Measurements from ENCODE around the gene NMRK1. TPM values are rescaled to one million over a fixed set of nuclear protein-coding genes. Genes with fewer than 3 reads are reported as not detected.

The NMRK1 gene
- polyA plus RNA-seq, 3 donors, result 4.3 to 9.8 (median 9.3) TPM

DNA sequence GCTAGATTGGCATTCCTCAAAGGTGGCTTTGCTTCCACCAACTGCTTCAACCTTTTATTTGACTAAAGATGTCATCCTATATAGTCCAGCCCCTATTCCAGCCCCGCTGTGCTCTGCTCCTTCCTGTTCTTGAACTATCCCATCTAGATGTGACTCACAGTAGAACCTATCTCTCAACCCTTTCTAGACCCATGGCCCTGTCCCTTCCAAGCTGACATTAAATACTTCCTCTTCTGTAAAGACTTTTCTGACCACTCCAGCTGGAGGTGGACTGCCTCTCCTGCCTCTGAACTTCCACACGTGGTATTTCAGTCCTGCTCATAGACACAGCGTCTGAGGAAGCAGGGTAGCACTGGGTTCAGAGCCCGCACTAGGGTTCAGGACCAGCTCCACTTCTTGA is 32.7 kb upstream of the NMRK1 start:
- peak in 1 of 3 donors; percentile 11 for DNase-seq
- Histone ChIP-seq H3K4me1 (ENCODE audit: control insufficient read depth in 1 of 2, insufficient read depth in 2 of 2, low read length in 2 of 2) (peaks cover 3 to 8% of the 10 kb centered on the region in 2 donors), H3K9ac (ENCODE audit: insufficient read depth, low read length, poor library complexity, severe bottlenecking) (no peak overlapping the region), H3K4me3 (replicated peaks in 1 of 3; ENCODE audit: low read depth in 2 of 3, low read length in 3 of 3) (no peak overlapping the region), H4K20me1 (ENCODE audit: insufficient read depth, low read length) (peaks cover 100% of the 10 kb centered on the region), H3K79me2 (ENCODE audit: insufficient read depth, low read length) (peaks cover 100% of the 10 kb centered on the region), H3K27ac (ENCODE audit: low read depth in 1 of 2, low read length in 2 of 2) (peak overlapping the region in 1 of 2 donors; percentile 69), H3K36me3 (replicated peaks in 1 of 2; ENCODE audit: control insufficient read depth in 1 of 2, insufficient read depth in 2 of 2, low read length in 2 of 2) (peaks cover 48 to 78% of the 10 kb centered on the region in 2 donors), H3K9me3 (replicated peaks in 1 of 2; ENCODE audit: control insufficient read depth in 1 of 2, insufficient read depth in 1 of 2, low read length in 2 of 2) (no peaks in the 10 kb centered on the region), H3K4me2 (replicated peaks; ENCODE audit: extremely low read depth, low read length, poor library complexity, severe bottlenecking) (no peak overlapping the region), H3K27me3 (ENCODE audit: control insufficient read depth in 2 of 2, insufficient read depth in 2 of 2, low read length in 2 of 2) (no peaks in the 10 kb centered on the region), H2AFZ (ENCODE audit: insufficient read depth, low read depth, low read length, poor library complexity, severe bottlenecking) (no peak overlapping the region)
- Mint-ChIP-seq H3K36me3 (peaks cover 57 to 73% of the 10 kb centered on the region in 2 donors), H3K9me3 (peaks cover 0 to 13% (median 0%) of the 10 kb centered on the region in 7 donors), H3K27ac (peak overlapping the region; percentile 45 to 88 (median 82)), H3K27me3 (ENCODE audit: low read depth in 3 of 3) (no peaks in the 10 kb centered on the region), H3K4me1 (peaks cover 40% of the 10 kb centered on the region), H3K4me3 (no peak overlapping the region)
- TF ChIP-seq CTCF (IDR thresholded peaks at IDR 0.05), result no peak
- 82% methylated on average over 1 of the region's 4 CpGs for WGBS (ENCODE audit: insufficient coverage)
- intact Hi-C loops (cut with micrococcal nuclease), result no loop called here

GRCh38 chr9:75117564-75117963 is 29.6 kb upstream of the NMRK1 start:
- H3K4me3 Mint-ChIP-seq, result no peak overlapping the region
- no peaks in the 10 kb centered on the region for H3K27me3 Mint-ChIP-seq (ENCODE audit: low read depth in 3 of 3)
- Histone ChIP-seq H3K9ac (ENCODE audit: insufficient read depth, low read length, poor library complexity, severe bottlenecking) (no peak overlapping the region), H3K36me3 (replicated peaks in 1 of 2; ENCODE audit: control insufficient read depth in 1 of 2, insufficient read depth in 2 of 2, low read length in 2 of 2) (peaks cover 44 to 60% of the 10 kb centered on the region in 2 donors), H3K4me1 (ENCODE audit: control insufficient read depth in 1 of 2, insufficient read depth in 2 of 2, low read length in 2 of 2) (peaks cover 3 to 8% of the 10 kb centered on the region in 2 donors), H4K20me1 (ENCODE audit: insufficient read depth, low read length) (peaks cover 100% of the 10 kb centered on the region), H3K27ac (ENCODE audit: low read depth in 1 of 2, low read length in 2 of 2) (peak overlapping the region in 1 of 2 donors; percentile 69), H3K4me3 (replicated peaks in 1 of 3; ENCODE audit: low read depth in 2 of 3, low read length in 3 of 3) (no peak overlapping the region), H3K9me3 (replicated peaks in 1 of 2; ENCODE audit: control insufficient read depth in 1 of 2, insufficient read depth in 1 of 2, low read length in 2 of 2) (no peaks in the 10 kb centered on the region), H3K4me2 (replicated peaks; ENCODE audit: extremely low read depth, low read length, poor library complexity, severe bottlenecking) (no peak overlapping the region), H3K79me2 (ENCODE audit: insufficient read depth, low read length) (peaks cover 99% of the 10 kb centered on the region), H3K27me3 (ENCODE audit: control insufficient read depth in 2 of 2, insufficient read depth in 2 of 2, low read length in 2 of 2) (no peaks in the 10 kb centered on the region), H2AFZ (ENCODE audit: insufficient read depth, low read depth, low read length, poor library complexity, severe bottlenecking) (no peak overlapping the region)
- no peak for DNase-seq
- H3K27ac Mint-ChIP-seq, result no peak overlapping the region
- TF ChIP-seq CTCF (IDR thresholded peaks at IDR 0.05), result no peak
- peaks cover 0 to 13% (median 0%) of the 10 kb centered on the region in 7 donors for H3K9me3 Mint-ChIP-seq
- peaks cover 45% of the 10 kb centered on the region for H3K4me1 Mint-ChIP-seq
- peaks cover 44 to 56% of the 10 kb centered on the region in 2 donors for H3K36me3 Mint-ChIP-seq
- intact Hi-C loops (cut with micrococcal nuclease), result no loop called here
- WGBS (ENCODE audit: insufficient coverage), result 88% methylated on average over 1 of the region's 1 CpG
